ENCODE data around the gene ZBTB49.
A peak's percentile ranks its signal among the peaks of the same experiment; 100 is the strongest.

Gene ZBTB49

GRCh38 chr4:4325321-4325720, 35.3 kb downstream of the ZBTB49 start:
- peaks cover 25% of the 10 kb centered on the region for H3K36me3 Mint-ChIP-seq (ENCODE audit: low read depth)
- no peak overlapping the region for H3K4me3 Mint-ChIP-seq
- H3K4me1 Mint-ChIP-seq (ENCODE audit: low read depth): no peaks in the 10 kb centered on the region
- no peaks in the 10 kb centered on the region for H3K9me3 Mint-ChIP-seq
- no peaks in the 10 kb centered on the region for H3K27me3 Mint-ChIP-seq
- no peak for DNase-seq
- H3K27ac Mint-ChIP-seq: no peak overlapping the region

DNA sequence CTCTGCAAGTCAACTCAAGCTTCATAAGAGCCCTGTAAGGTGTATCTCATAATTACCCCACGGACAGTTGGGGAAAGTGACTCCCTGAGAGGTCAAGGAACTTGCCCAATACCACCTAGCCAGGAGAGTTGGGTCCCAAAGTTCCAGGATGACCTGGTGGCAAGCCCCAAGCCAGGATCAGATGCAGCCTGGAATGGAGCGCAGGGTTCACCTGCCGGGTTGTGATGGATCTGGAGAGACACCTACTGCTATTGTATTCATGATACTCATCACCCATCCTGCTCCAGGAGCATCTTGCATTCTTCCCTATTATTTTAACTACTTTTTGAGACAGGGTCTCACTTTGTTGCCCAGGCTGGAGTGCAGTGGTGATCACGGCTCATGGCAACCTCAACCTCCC, 36.1 kb downstream of the ZBTB49 start:
- DNase-seq: no peak
- Mint-ChIP-seq H3K27ac (no peak overlapping the region), H3K4me1 (ENCODE audit: low read depth) (no peaks in the 10 kb centered on the region), H3K36me3 (ENCODE audit: low read depth) (peaks cover 17% of the 10 kb centered on the region), H3K27me3 (no peaks in the 10 kb centered on the region), H3K9me3 (no peaks in the 10 kb centered on the region), H3K4me3 (no peak overlapping the region)

DNA sequence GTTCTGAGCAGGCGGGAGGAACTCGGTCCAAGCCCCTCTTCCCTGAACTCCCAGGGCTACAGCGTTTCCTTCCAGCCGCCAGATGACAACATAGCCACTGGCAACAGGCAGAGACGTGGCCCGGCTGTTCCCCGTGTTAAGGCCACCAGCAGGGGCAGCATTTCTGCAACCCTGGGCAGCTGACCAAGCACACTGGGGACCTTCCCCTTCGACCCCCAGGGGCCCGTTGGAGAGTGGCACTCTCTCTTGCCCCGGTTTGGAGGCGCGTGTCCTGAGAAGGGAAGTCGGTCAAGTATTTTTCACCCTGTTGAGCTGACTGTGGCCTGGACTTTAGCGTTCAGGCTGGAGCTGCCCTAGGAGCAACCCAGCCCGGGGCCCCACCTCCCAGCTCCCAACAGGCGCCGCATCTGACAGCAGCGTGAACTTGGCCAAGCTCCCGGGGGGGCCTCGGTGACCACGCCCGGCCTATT, 37.6 kb downstream of the ZBTB49 start:
- no peaks in the 10 kb centered on the region for H3K9me3 Mint-ChIP-seq
- no peak overlapping the region for H3K4me3 Mint-ChIP-seq
- no peak for DNase-seq
- H3K4me1 Mint-ChIP-seq (ENCODE audit: low read depth): no peaks in the 10 kb centered on the region
- no peaks in the 10 kb centered on the region for H3K27me3 Mint-ChIP-seq
- peaks cover 4% of the 10 kb centered on the region for H3K36me3 Mint-ChIP-seq (ENCODE audit: low read depth)
- no peak overlapping the region for H3K27ac Mint-ChIP-seq

DNA sequence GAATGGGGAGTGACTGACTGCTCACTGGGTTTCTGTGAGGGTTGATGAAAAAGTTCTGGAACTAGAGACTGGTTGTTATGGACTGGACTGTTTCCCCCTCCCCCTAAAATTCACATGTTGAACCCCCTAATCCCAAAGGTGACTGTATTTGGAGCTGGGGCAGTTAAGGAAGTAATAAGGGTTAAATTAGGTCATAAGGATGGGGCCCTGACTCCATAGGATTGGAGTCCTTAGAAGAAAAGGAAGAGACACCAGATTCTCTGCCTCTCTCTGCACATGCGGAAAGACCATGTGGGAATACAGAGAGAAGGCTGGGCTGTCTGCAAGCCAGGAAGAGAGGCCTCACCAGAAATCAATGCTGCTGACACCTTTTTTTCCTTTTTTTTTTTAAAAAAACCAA, 38.2 kb downstream of the ZBTB49 start:
- Mint-ChIP-seq H3K27me3 (no peaks in the 10 kb centered on the region), H3K27ac (no peak overlapping the region), H3K9me3 (no peaks in the 10 kb centered on the region), H3K4me3 (no peak overlapping the region), H3K4me1 (ENCODE audit: low read depth) (no peaks in the 10 kb centered on the region), H3K36me3 (ENCODE audit: low read depth) (peaks cover 2% of the 10 kb centered on the region)
- DNase-seq: no peak

- Mint-ChIP-seq H3K36me3 (ENCODE audit: low read depth) (no peaks in the 10 kb centered on the region), H3K4me3 (no peak overlapping the region), H3K9me3 (no peaks in the 10 kb centered on the region), H3K27me3 (no peaks in the 10 kb centered on the region), H3K4me1 (ENCODE audit: low read depth) (no peaks in the 10 kb centered on the region), H3K27ac (no peak overlapping the region)
- DNase-seq: no peak
Observed at GRCh38 chr4:4328840-4329239, 38.8 kb downstream of the ZBTB49 start.

DNA sequence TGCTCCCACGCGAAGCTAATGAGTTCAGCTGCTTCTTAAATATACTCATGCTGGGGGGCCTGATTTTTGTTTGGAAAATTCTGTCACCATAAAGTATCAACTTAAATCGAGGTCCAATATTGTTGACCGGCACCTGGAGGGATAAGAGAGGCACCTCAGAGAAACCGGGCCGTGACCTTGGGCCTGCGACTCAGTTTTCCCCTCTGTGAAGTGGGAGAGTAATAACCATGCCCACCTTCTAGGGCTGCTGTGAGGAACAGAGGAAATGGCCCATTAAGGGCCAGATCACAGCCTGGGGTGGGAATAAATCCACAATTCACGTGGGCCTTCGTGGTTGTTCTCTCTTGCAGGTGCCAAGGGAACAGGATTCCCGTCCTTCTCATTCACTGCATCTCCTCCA, 39.4 kb downstream of the ZBTB49 start:
- DNase-seq: no peak
- Mint-ChIP-seq H3K27ac (no peak overlapping the region), H3K9me3 (no peaks in the 10 kb centered on the region), H3K4me3 (no peak overlapping the region), H3K36me3 (ENCODE audit: low read depth) (no peaks in the 10 kb centered on the region), H3K27me3 (no peaks in the 10 kb centered on the region), H3K4me1 (ENCODE audit: low read depth) (no peaks in the 10 kb centered on the region)

GRCh38 chr4:4330794-4331193, 40.7 kb downstream of the ZBTB49 start:
- H3K4me3 Mint-ChIP-seq: no peak overlapping the region
- H3K27ac Mint-ChIP-seq: no peak overlapping the region
- H3K9me3 Mint-ChIP-seq: no peaks in the 10 kb centered on the region
- peaks cover 7% of the 10 kb centered on the region for H3K4me1 Mint-ChIP-seq (ENCODE audit: low read depth)
- DNase-seq: no peak
- no peaks in the 10 kb centered on the region for H3K27me3 Mint-ChIP-seq
- H3K36me3 Mint-ChIP-seq (ENCODE audit: low read depth): no peaks in the 10 kb centered on the region

DNA sequence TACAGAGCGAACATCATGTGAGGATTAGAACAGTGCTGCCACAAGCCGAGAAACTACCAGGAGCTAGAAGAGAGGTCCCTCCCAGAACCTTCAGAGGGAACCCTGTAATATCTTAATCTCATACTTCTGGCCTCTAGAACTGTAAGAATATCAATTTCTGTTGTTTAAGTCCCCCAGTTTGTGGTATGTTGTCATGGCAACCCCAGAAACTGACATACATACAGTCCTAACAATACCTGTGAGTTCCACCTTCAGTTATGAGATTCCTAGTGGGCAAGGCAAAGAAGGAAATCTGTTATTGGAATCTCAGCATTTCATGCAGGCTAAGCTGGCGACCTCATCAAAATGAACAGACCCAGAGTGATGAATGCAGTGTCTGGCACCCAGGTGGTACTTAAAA, 42.5 kb downstream of the ZBTB49 start:
- no peak for DNase-seq
- no peaks in the 10 kb centered on the region for H3K9me3 Mint-ChIP-seq
- H3K27ac Mint-ChIP-seq: no peak overlapping the region
- H3K4me1 Mint-ChIP-seq (ENCODE audit: low read depth): peaks cover 7% of the 10 kb centered on the region
- H3K4me3 Mint-ChIP-seq: no peak overlapping the region
- no peaks in the 10 kb centered on the region for H3K27me3 Mint-ChIP-seq
- no peaks in the 10 kb centered on the region for H3K36me3 Mint-ChIP-seq (ENCODE audit: low read depth)

GRCh38 chr4:4333265-4333706, 43.2 kb downstream of the ZBTB49 start:
- Mint-ChIP-seq H3K9me3 (no peaks in the 10 kb centered on the region), H3K4me3 (no peak overlapping the region)
- no peak for DNase-seq

GRCh38 chr4:4334798-4335520, 44.9 kb downstream of the ZBTB49 start:
- no peak overlapping the region for H3K4me3 Mint-ChIP-seq
- no peaks in the 10 kb centered on the region for H3K27me3 Mint-ChIP-seq
- H3K4me1 Mint-ChIP-seq (ENCODE audit: low read depth): peaks cover 7% of the 10 kb centered on the region
- H3K27ac Mint-ChIP-seq: no peak overlapping the region
- no peaks in the 10 kb centered on the region for H3K36me3 Mint-ChIP-seq (ENCODE audit: low read depth)
- peak; percentile 81 for DNase-seq
- no peaks in the 10 kb centered on the region for H3K9me3 Mint-ChIP-seq

More at GRCh38 chr4:4333265-4333706, 43.2 kb downstream of the ZBTB49 start:
- Mint-ChIP-seq H3K27ac (no peak overlapping the region), H3K36me3 (ENCODE audit: low read depth) (no peaks in the 10 kb centered on the region), H3K27me3 (no peaks in the 10 kb centered on the region), H3K4me1 (ENCODE audit: low read depth) (peaks cover 7% of the 10 kb centered on the region)

- Mint-ChIP-seq H3K4me3 (no peak overlapping the region), H3K9me3 (no peaks in the 10 kb centered on the region), H3K4me1 (ENCODE audit: low read depth) (peaks cover 7% of the 10 kb centered on the region), H3K36me3 (ENCODE audit: low read depth) (no peaks in the 10 kb centered on the region), H3K27me3 (no peaks in the 10 kb centered on the region), H3K27ac (no peak overlapping the region)
- no peak for DNase-seq
Observed at GRCh38 chr4:4338210-4339001, 48.4 kb downstream of the ZBTB49 start.

DNA sequence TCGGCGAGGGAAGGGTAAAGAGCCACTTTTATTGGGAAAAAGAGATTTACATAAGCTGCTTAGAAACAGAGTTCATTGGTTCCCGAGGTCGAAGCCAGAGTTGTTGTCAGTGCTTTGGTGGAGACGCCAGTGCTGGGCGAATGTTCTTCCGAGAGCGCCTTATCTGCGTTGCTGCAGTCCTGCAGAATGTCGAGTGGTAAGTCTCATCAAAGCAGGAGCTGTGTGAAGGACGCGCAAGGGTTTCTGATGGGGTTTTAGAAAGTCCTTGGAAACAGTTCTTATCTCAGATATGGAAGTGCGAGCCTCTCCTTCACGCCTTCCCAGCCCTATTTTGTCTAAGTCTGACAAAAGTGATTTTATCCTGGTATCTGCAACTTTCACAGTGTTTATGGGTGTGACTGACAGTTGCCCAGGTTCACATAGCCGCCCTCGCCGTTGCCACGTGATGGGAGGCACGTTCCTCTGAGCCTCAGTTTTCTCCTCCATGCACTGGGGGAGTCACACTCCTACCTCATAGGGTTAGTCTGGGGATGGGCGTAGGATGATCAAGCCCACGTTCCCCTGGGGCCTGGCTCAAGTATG, 49.5 kb downstream of the ZBTB49 start:
- Mint-ChIP-seq H3K27me3 (no peaks in the 10 kb centered on the region), H3K9me3 (no peaks in the 10 kb centered on the region), H3K36me3 (ENCODE audit: low read depth) (no peaks in the 10 kb centered on the region), H3K4me3 (no peak overlapping the region), H3K4me1 (ENCODE audit: low read depth) (peaks cover 7% of the 10 kb centered on the region), H3K27ac (no peak overlapping the region)
- no peak for DNase-seq

DNA sequence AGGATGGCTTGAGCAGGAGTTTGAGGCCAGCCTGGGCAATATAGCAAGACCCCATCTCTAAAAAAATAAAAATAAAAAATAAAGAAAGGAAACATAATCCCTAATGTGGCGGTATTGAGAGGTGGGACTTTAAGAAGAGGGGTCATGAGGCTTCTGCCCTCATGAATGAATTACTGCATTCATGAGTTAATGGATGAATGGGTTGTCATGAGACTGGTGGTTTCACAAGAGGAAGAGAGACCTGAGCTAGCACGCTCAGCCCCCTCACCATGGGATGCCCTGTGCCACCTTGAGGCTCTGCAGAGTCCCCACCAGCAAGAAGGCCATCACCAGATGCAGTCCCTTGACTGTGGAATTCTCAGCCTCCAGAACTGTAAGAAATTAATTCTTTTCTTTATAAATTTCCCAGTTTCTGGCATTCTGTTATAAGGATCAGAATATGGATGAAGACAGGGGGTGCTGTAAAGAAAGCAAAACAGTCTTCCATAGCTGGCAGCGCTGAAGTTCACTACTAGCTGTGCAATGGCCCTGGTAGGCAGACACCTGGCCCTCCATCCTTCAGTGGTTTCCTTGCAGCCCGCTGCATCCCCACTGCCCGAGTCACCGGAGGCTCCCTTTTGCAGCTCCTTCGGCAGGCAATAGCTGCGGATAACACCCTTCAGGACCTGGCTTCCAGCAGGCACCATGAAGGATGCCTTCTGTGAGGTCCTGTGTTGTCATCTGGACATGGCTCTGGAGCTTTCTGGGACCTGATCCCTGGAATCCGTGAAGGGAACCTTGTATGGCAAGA, 52.0 kb downstream of the ZBTB49 start:
- no peaks in the 10 kb centered on the region for H3K27me3 Mint-ChIP-seq
- no peaks in the 10 kb centered on the region for H3K36me3 Mint-ChIP-seq (ENCODE audit: low read depth)
- no peak overlapping the region for H3K4me3 Mint-ChIP-seq
- no peak overlapping the region for H3K27ac Mint-ChIP-seq
- no peaks in the 10 kb centered on the region for H3K4me1 Mint-ChIP-seq (ENCODE audit: low read depth)
- no peaks in the 10 kb centered on the region for H3K9me3 Mint-ChIP-seq
- no peak for DNase-seq

DNA sequence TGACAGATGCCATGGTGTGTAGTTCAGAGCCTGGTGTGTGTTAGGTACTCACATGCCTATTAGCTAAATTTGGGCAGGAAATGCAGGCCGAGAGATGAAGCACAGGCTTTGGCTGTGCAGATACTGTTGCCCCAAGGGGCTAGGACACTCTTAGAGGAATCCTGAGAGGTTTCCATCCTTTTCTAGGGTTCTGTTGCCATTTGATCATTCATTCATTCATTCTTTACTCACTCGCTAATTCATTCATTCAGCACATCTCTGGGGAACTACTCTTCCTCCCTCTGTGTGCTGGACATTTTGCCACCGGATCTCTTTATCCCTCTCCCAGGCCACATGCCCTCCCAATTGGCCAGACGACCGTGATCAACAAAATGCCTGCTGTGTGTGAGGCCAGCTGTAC, 53.0 kb downstream of the ZBTB49 start:
- Mint-ChIP-seq H3K4me1 (ENCODE audit: low read depth) (peaks cover 4% of the 10 kb centered on the region), H3K27me3 (no peaks in the 10 kb centered on the region)

More for the DNA sequence above, 53.0 kb downstream of the ZBTB49 start:
- Mint-ChIP-seq H3K9me3 (no peaks in the 10 kb centered on the region), H3K27ac (no peak overlapping the region), H3K36me3 (ENCODE audit: low read depth) (no peaks in the 10 kb centered on the region), H3K4me3 (no peak overlapping the region)
- no peak for DNase-seq

All from activated T-cell treated with anti-CD3 and anti-CD28 coated beads, Interleukin-2, amount 50 U/mL, for 24 hours (primary cell).